GM19395 (cell line): ENCODE data around the gene PDE8A.

Source experiments
- ATAC-seq: cut with Tn5 transposase; IDR thresholded peaks from one replicate; pipeline ENCODE4 v1.9.1; 2021; ENCODE audit warnings: mild to moderate bottlenecking, moderate library complexity; ENCODE audit not compliant: unreplicated experiment

The PDE8A gene

DNA sequence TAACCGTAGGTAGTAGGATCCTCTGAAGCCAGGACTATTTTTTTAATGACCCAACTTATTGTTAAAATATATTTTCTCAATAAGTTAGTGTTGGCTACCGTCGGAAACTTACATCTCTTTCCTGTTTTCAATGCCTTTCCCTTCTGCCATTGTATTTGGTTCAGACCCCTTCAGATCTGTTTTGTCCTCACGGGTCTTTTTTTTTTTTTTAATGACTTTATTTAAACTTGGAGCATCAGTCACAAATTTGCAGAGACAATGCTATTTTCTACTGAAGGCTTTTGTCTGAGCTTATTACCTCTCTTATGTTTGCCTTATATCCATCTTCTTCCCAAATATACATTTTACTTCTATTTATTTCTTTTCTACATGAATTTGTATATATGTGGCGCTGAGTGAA lies 47.6 kb downstream of the PDE8A start:
- ATAC-seq = no peak

GRCh38 chr15:85030301-85030929 lies 48.8 kb downstream of the PDE8A start:
- peak; percentile 42 for ATAC-seq

- no peak for ATAC-seq
Observed at GRCh38 chr15:85031086-85031943, 49.7 kb downstream of the PDE8A start.

GRCh38 chr15:85031944-85032558 lies 50.4 kb downstream of the PDE8A start:
- no peak for ATAC-seq

DNA sequence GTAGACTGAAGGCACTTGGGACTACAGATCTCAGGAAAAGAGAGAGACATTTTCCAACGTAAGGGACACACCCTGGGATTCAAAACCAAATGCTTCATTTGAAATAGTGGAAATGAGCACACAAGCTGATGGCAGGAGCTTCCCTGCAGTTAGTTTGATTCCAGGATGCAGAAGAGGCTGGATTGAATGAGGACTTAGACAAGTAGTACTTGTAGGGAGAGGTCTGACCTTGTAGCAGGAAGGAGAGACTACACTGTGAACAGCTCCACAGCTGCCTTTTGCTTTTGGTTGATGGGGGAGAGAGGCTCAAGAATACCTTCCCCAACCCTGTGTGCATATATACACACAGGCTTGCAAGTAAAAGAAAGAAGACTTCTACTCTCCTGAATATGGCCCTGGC lies 51.5 kb downstream of the PDE8A start:
- ATAC-seq = no peak

GRCh38 chr15:85034276-85034675 lies 52.6 kb downstream of the PDE8A start:
- no peak for ATAC-seq

- no peak for ATAC-seq
Observed at GRCh38 chr15:85035980-85036379, 54.3 kb downstream of the PDE8A start.

DNA sequence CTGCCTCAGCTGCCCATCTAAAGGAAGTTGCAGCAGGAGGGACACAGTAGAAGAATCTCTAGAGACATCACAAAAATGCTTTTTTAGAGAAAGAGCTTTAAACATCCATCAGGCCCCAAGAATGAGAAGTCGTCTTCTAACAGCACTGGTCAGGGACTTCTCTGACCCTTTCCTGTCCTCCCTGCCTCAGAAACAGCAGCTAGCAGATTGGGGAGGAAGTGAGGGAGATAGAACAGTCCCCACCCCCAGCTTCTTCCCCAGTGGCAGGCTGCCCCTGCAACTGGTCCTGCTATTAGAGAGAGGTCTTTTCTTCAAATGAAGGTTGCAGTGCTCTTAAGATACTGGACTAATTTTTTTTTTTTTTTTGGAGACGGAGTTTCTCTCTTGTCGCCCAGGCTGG lies 55.1 kb downstream of the PDE8A start:
- no peak for ATAC-seq

GRCh38 chr15:85037641-85038040 lies 56.0 kb downstream of the PDE8A start:
- no peak for ATAC-seq

DNA sequence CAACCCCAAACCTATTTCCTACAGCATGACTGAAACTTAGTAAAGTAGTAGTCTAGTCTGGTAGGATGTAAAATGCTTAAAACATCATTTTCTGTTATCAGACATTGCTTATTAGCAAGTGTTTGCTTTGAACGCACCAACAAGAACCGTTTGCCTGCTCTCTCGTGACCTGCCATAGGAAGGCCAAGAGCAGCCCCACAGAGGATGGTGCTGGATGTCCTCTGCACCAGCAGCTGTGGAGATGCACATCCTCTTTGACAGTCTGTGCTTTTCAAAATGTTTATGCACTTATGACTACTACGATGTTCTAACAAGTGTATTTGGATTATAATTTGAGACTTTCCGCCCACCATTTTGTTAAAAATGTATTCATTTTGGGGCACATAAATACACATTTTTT lies 59.6 kb downstream of the PDE8A start:
- ATAC-seq = no peak

GRCh38 chr15:85044251-85044853 lies 62.7 kb downstream of the PDE8A start:
- ATAC-seq = peak; percentile 65

GRCh38 chr15:85044894-85045293 lies 63.2 kb downstream of the PDE8A start:
- no peak for ATAC-seq

DNA sequence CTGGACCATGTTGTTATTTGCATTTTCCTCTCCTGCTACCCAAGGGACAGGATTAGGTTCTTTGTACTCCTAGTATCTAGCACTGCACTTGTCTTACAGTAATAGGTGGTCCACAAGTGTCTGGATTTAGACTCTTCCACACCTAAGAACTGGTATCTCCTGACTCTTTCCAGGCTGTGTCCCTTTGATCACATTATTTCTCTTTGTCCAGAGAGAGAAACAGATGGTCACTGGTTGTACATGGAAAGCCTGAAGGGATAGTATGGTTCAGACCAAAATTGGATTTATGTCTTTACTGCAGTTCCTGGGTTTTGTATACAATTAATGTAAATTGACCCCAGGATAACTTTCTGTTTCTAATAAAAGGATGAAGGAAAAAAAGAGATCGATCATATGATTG lies 64.0 kb downstream of the PDE8A start:
- no peak for ATAC-seq

DNA sequence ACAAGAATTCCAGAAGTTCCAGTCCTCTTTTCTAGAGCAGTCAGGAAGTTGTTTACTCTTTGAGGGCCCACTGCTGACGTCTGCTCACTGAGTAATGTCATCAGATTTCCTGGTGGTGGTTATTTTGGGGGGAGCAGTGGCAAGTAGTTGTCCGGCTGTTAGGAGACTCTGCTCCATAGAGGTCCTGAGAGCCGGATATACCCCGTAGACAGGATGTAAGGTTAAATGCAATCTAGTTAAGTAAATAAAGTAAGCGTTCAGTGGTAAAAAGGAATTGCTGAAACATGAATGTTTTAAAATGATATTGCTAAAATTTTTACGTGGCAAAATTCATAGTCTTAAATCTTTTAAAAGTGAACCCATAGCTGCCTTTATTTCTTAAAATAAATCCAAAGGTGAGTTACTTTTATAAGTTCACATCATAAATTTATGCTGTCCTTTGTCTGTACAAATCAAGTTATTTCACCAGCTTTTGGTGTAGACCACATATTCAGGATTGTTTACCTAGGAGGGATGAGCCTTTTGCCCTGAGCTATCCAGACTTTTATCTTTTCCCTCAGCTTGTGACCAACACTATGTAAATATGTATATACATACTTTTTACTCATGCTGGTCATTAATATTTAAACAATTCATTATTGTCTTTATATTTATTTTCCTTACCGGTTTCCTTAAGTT lies 65.8 kb downstream of the PDE8A start:
- no peak for ATAC-seq

DNA sequence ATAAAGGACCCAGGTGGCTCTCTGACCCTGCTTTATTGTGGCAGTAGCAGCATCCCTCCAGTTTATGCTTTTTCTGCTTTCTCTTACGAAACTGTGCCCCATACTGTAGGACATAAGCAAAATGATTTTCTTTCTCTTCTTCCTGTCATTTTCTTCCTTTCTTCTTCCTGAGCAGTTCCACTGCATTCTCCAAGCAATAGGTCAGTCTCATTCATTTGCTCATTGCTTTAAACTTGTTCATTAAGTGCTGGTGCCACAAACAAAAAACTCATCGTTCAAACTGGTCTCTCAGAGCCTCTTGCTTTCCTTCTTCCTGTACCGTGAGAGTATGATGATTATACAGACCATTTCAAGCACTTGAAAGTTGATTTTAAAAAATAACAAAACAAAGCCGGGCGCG lies 66.8 kb downstream of the PDE8A start:
- ATAC-seq = no peak

GRCh38 chr15:85049805-85050204 lies 68.1 kb downstream of the PDE8A start:
- no peak for ATAC-seq

GRCh38 chr15:85059734-85060133 lies 78.1 kb downstream of the PDE8A start:
- no peak for ATAC-seq

DNA sequence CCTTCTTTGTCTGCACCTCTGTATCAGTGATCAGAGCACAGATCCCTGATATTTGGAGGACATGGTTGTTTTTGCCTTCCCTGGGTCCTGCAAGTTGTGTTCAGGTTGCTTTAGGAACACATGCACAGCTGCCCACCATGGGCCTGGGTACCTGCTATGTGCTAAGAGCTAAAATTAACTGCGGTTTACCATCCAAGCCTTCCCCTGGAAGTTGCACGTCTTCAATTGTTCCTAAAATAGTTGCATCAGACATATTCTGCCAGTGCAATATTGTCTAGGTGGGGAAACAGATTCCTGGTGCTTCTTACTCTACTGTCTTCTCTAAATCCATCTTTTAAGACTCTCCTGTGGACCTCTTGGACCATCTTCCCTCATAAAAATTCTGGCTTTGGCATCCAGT lies 80.9 kb downstream of the PDE8A start:
- no peak for ATAC-seq

DNA sequence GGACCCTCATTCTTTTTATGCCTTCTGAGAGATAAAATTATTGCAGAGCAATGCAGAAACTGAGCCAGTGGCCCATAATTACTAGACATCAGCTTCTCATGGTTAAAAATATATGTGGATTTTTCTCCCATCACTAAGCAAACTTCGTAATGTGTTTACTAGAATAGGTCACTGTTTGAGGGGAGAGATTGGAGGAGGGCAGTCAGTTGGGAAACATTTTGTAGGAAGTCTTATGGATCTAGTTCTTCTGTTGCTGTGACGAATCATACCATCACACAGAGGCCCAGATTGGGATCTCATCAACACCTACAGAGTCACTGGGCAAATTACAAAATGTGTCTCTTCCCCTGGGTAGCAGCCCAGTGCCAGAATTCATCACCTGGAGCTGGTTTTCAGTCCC lies 81.4 kb downstream of the PDE8A start:
- ATAC-seq = no peak

DNA sequence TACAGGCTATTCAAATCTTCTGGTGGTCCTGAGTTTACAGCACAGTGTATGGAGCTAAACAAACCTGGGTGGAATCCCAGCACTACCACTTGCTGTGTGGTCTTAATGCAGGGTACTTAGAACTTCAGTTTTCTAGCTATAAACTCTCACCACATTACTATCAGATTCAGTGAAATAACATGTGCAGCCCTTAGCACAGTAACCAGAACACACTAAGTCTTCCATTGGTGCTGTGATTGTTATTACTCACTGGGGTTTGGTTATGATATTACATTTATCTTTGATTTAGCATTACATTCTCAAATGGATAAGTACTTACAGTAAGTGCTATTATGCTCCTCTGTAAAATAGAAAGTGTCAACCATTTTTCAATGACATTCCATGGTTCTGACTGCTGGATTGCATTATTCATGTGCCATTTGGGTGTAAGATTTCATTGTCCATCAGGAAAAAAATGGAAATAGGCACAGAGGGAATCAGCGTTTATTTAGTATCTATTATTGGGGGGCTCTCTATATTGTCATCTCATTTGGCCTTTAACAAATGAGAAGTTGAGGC lies 81.9 kb downstream of the PDE8A start:
- ATAC-seq = no peak

DNA sequence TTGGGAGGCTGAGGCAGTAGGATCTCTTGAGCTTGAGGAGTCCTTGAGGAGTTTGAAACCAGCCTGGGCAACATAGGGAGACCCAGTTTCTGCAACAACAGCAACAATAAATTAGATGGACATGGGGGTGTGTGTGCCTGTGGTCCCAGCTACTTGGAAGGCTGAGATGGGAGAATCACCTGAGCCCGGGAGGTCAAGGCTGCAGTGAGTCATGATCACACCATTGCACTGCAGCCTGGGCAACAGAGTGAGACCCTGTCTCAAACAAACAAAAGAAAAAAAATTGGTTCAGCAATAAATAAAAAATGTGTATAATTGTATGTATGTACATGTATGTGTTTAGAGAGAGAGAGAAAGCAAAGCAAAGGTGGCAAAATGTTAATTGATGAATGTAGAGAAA lies 83.1 kb downstream of the PDE8A start:
- no peak for ATAC-seq
